DOHH2 (cell line): ENCODE data around the gene LINC00305.

Source experiments
- H3F3A ChIP-seq: fragments of 200-600 bp; sonication (generic), shearing (Covaris generic); 2 replicates; pipeline ENCODE4 v1.6.0; 2016; ENCODE audit warnings: antibody characterized with exemption, mild to moderate bottlenecking; ENCODE audit not compliant: control insufficient read depth, insufficient read depth
- H3K27ac ChIP-seq: fragments of 200-600 bp; sonication (generic); 2 replicates; pipeline ENCODE4 v1.5.1; 2014; ENCODE audit warnings: low read depth, mild to moderate bottlenecking, low read length, moderate library complexity
- H3K27me3 ChIP-seq: fragments of 200-600 bp; sonication (generic); 2 replicates; pipeline ENCODE4 v1.6.1; 2014; ENCODE audit warnings: mild to moderate bottlenecking, low read length, mixed read lengths; ENCODE audit not compliant: control insufficient read depth
- H3K36me3 ChIP-seq: fragments of 200-600 bp; sonication (generic); 2 replicates; pipeline ENCODE4 v1.6.1; 2014; ENCODE audit warnings: mild to moderate bottlenecking, low read length, moderate library complexity, mixed read lengths; ENCODE audit not compliant: control insufficient read depth
- H3K4me1 ChIP-seq: fragments of 200-600 bp; sonication (generic); 2 replicates; pipeline ENCODE4 v1.6.1; 2014; ENCODE audit warnings: mild to moderate bottlenecking, low read length, mixed read lengths; ENCODE audit not compliant: control insufficient read depth
- H3K4me2 ChIP-seq: fragments of 200-600 bp; sonication (generic); 2 replicates; pipeline ENCODE4 v1.6.0; 2014; ENCODE audit warnings: mild to moderate bottlenecking, low read length, moderate library complexity
- H3K4me3 ChIP-seq: fragments of 200-600 bp; sonication (generic); 2 replicates; pipeline ENCODE4 v1.5.1; 2014; ENCODE audit warnings: mild to moderate bottlenecking, low read length, mixed read lengths
- H3K79me2 ChIP-seq: fragments of 200-600 bp; sonication (generic); 2 replicates; pipeline ENCODE4 v1.6.1; 2014; ENCODE audit warnings: mild to moderate bottlenecking, low read length, mixed read lengths; ENCODE audit not compliant: control insufficient read depth
- H3K9me2 ChIP-seq: fragments of 200-600 bp; sonication (generic); replicated peaks from 2 replicates; pipeline ENCODE4 v1.6.1; 2014; ENCODE audit warnings: mild to moderate bottlenecking, low read length, mixed read lengths; ENCODE audit not compliant: control insufficient read depth
- H3K9me3 ChIP-seq: fragments of 200-600 bp; sonication (generic); 2 replicates; pipeline ENCODE4 v1.6.1; 2014; ENCODE audit warnings: antibody characterized with exemption, low read length, mixed read lengths; ENCODE audit not compliant: control insufficient read depth, insufficient read depth
- H4K20me1 ChIP-seq: fragments of 200-600 bp; sonication (generic); 2 replicates; pipeline ENCODE4 v1.6.0; 2014; ENCODE audit warnings: low read depth, mild to moderate bottlenecking, antibody characterized with exemption, low read length, moderate library complexity; ENCODE audit not compliant: control insufficient read depth, insufficient read depth
- EZH2phosphoT487 ChIP-seq: fragments of 200-600 bp; sonication (generic); IDR thresholded peaks from 2 replicates; pipeline ENCODE4 v1.6.1; 2017; ENCODE audit warnings: borderline replicate concordance, mild to moderate bottlenecking, antibody characterized with exemption, low read length, moderate library complexity, mixed read lengths
- TF ChIP-seq, protein P1 (sequence below): fragments of 200-600 bp; sonication (generic); IDR thresholded peaks from one replicate; pipeline ENCODE4 v1.5.1; 2014; ENCODE audit warnings: antibody characterized with exemption, mild to moderate bottlenecking, low read depth, low read length; ENCODE audit not compliant: poor library complexity, severe bottlenecking

The LINC00305 gene

GRCh38 chr18:64127172-64127571, 21.7 kb downstream of the LINC00305 start:
- Histone ChIP-seq H3K4me1 (no peaks in the 10 kb centered on the region), H3K4me2 (no peak overlapping the region), H3K27ac (no peak overlapping the region), H3K9me3 (no peaks in the 10 kb centered on the region), H3F3A (no peaks in the 10 kb centered on the region), H3K9me2 (no peaks in the 10 kb centered on the region), H3K27me3 (no peaks in the 10 kb centered on the region), H4K20me1 (no peaks in the 10 kb centered on the region), H3K79me2 (no peaks in the 10 kb centered on the region), H3K36me3 (no peaks in the 10 kb centered on the region), H3K4me3 (no peak overlapping the region)
- TF ChIP-seq, protein P1, sequence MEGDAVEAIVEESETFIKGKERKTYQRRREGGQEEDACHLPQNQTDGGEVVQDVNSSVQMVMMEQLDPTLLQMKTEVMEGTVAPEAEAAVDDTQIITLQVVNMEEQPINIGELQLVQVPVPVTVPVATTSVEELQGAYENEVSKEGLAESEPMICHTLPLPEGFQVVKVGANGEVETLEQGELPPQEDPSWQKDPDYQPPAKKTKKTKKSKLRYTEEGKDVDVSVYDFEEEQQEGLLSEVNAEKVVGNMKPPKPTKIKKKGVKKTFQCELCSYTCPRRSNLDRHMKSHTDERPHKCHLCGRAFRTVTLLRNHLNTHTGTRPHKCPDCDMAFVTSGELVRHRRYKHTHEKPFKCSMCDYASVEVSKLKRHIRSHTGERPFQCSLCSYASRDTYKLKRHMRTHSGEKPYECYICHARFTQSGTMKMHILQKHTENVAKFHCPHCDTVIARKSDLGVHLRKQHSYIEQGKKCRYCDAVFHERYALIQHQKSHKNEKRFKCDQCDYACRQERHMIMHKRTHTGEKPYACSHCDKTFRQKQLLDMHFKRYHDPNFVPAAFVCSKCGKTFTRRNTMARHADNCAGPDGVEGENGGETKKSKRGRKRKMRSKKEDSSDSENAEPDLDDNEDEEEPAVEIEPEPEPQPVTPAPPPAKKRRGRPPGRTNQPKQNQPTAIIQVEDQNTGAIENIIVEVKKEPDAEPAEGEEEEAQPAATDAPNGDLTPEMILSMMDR: no peak
- no peak for TF ChIP-seq EZH2phosphoT487

GRCh38 chr18:64119916-64120315, 29.0 kb downstream of the LINC00305 start:
- Histone ChIP-seq H3K27me3 (no peaks in the 10 kb centered on the region), H3K27ac (no peak overlapping the region), H3K4me1 (no peaks in the 10 kb centered on the region), H3K9me3 (no peaks in the 10 kb centered on the region), H3K79me2 (no peaks in the 10 kb centered on the region), H3K36me3 (no peaks in the 10 kb centered on the region), H4K20me1 (no peaks in the 10 kb centered on the region), H3K4me3 (no peak overlapping the region), H3K4me2 (no peak overlapping the region), H3F3A (no peaks in the 10 kb centered on the region), H3K9me2 (no peaks in the 10 kb centered on the region)
- TF ChIP-seq EZH2phosphoT487: no peak
- TF ChIP-seq, protein P1: peak; percentile 20

DNA sequence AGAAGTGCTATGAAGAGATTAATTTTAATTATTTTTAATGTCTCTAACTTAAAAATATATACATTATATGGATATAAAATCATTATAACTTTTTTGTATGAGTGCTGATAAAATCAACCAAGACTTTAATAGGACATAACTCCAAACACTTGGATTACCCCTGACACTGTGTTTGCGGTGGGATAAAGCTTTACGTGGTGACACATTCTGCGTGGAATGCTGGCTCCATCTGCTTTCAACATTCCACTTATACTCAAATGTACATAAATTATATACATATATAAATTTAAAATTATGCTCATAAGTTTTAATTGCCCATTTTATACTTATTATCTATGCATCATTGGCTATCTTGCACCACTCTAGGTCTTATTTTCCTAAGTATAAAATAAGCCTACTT, 30.5 kb downstream of the LINC00305 start:
- Histone ChIP-seq H3F3A (no peaks in the 10 kb centered on the region), H3K9me2 (no peaks in the 10 kb centered on the region), H3K4me1 (no peaks in the 10 kb centered on the region), H3K36me3 (no peaks in the 10 kb centered on the region), H3K27ac (no peak overlapping the region), H4K20me1 (no peaks in the 10 kb centered on the region), H3K27me3 (no peaks in the 10 kb centered on the region), H3K9me3 (no peaks in the 10 kb centered on the region), H3K79me2 (no peaks in the 10 kb centered on the region), H3K4me2 (no peak overlapping the region), H3K4me3 (no peak overlapping the region)
- TF ChIP-seq, protein P1: no peak
- no peak for TF ChIP-seq EZH2phosphoT487
